ENCODE measurements around the gene CADM1. TPM values are rescaled to one million over a fixed set of nuclear protein-coding genes. Genes with fewer than 3 reads are reported as not detected.
A peak's percentile ranks its signal among the peaks of the same experiment; 100 is the strongest.

CADM1 gene
- total RNA-seq, 1 experiment from 2014 or later = 30.8 TPM

DNA sequence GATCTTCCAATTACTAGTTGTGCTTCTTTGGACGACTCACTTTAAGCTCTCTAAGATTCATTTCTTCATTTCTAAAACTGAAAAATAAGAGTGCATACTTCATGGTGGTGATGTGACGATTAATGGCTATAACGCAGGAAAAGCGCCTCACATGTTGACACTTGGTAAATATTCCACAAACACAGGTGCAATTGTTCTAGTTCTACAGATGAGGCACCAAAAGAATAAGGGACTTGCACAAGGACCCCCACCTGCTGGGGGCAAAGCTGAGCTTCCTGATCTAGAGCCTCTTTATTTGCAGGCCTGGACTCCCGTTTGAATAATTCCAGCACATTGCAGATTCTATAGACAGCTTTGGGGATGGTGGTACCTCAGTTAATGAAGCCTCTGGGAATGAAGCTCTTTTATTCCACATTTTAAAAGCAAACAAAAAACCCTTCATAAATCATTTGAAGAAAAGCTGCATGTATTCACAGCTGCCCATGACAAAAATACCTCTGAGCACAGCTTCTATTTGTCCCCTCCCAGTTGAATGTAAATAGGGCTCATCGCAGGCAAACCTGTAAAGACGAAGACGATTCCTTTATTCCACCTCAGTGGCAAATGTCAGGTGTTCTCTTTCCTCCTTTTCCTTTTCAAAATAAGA, 14.9 kb upstream of the CADM1 start:
- DNase-seq (ENCODE audit: low read depth) = no peak

DNA sequence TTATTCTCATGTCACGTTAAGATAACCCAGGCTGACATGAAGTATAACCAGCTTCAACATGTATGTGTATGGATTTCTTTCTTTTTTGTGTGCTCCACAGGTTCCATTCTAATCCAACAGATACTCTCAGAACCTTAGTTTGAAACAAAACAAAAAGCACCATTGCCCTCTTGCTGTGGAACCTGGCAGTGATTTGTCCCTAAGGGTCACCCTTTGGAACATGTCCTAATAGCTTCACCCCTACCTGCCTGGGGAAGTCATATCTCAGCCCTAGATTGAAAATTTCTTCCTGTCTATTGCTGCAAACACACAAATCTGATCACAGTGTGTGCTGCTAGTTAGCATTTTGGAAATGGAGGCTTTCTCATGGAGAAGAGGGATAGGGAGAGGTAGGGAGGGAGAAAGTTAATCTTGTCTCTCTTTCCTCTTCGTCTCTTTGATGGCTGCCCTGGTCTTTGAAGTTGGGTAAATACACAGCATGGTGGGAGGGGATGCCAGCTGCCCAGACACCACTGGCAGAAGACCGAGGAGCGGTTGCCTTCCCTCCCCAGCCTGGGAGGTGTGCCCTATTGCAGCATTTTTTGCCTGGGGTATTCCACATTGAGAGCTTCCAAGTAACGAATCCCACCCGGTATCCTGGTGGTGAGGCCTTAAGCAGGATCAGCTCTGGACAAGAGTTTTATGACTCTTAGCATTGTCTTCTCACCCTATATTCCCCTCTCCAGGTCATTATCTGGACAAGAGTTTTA, 11.6 kb upstream of the CADM1 start:
- no peak for DNase-seq (ENCODE audit: low read depth)

DNA sequence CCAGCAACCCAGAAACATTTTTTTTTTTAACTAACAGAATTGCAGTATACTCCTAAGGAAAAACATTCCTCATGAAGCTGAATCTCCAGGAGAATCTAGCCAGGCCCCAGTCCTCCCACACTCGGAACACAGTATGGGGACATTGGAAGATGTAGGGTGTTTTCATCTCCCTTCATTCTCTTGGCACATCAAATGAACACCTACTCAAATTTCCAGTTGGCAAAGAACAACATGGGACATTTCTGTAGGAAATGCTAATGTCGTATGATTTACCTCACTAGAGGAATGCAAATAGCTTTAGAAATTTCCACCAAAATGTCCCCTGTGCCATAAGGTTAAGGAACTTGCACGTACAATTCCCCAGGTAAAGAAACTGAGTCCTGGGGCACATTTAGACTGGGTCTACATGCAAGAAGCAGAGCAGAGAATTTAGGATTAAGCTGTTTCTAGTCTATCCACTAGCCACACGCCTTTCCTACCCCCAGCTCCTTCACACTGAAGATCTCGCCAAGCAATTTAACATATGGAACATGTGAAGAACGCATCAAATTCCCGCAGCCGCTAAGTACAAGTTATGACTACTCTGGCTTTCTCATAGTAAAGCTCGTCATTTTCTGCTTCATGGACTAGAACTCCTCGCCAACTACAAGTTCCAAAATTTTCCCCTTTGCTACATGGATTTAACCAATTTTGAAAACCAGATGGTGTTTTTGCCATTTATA, 2.9 kb upstream of the CADM1 start:
- no peak for DNase-seq (ENCODE audit: low read depth)

DNA sequence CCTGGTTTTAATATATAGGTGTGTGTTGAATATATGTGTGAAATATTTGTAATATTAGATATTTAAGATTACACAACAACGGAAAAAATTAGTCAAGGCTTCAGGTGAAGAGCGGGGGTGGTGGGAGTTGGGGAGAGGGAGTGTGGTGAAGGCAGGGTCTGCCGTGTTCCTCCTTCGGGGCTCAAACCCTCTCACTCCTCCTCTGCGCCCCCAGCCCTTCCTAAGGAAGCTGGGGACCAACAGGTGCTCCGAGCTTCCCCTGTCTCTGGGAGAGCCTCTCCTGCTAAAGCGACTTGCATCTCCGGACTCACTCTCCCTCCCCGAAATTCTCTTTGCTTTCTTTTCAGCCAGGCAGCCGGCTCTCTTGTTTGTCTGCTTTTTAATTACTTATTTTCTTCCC, 960 bp upstream of the CADM1 start:
- DNase-seq (ENCODE audit: low read depth) = no peak

DNA sequence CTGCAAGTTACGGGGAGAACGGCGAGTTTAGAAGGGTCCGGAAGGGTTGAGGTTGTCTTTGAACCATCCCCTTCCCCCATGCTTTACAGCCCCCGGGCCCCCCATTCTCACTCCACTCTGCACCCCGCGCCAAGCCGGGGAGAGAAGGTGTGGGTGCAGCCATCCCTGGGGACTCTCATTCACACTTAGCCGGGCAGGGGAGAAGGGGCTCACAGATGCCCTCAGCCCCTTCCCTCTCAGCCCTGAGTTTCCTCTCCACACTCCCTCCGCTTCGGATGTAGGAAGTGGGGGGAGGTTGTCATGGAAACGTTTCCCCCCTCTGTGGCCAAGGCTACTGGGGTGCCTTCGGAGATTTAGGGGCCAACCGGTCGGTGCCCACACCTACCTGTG, 334 bp downstream of the CADM1 start:
- DNase-seq (ENCODE audit: low read depth) = no peak

DNA sequence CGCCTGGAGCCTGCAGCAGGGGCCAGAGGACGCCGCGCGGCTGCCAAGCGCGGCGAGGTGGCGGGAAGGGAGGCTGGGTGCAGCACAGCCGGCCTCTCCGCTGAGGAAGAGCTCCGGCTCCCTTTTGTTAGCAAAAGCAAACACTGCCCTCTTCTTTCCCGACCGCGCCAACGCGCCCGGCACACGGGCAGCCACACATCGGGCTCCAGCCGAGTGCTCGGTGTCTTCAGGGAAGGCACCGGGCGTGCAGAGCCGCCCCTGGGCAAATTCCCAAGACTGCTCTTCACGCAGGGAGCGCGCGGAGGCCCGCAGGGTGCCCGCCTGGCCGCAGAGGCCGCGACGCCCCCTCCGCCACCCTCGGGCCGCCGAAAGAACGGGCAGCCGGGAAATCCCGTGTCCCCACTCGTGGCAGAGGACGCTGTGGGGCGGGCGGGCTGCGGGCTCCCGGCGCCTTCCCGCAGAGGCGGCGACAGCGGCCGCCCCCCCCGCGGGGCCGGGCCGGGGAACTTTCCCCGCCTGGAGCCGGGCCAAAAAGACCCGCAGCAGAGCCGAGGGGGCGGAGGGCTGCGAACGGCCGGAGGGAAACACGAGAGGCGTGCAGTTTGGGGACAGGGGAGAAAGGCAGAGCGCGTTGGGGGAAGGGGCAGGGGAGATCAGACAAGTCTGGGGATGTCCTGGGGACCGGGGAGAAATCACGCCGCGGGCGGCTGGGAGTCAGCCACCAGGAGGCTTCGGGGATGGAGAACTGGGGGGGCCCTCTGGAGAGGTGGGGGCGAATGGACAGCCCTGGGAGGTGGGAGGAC, 931 bp downstream of the CADM1 start:
- DNase-seq (ENCODE audit: low read depth) = peak; percentile 77

DNA sequence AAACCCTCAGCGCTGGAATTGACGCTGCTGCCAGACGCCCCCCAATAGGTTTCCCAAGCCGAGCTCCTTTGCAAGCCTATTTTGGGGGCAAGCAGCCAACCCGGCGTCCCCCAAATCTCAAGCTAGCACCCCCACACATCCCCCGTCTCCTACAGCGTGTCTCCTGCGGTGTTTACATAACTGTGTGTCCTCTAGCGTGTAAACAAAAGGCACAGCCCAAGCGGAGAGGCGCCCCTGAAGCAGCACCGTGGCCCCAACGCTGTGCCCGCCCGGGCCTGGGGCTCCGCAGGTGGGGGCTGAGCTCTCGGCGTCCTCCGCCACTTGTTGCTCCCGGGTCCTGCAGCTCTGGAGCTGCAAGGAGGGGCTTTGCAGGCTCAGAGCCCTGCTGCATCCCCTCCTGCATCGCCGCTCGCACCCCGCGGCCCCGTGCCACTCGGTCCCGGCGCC, 1.6 kb downstream of the CADM1 start:
- no peak for DNase-seq (ENCODE audit: low read depth)

DNA sequence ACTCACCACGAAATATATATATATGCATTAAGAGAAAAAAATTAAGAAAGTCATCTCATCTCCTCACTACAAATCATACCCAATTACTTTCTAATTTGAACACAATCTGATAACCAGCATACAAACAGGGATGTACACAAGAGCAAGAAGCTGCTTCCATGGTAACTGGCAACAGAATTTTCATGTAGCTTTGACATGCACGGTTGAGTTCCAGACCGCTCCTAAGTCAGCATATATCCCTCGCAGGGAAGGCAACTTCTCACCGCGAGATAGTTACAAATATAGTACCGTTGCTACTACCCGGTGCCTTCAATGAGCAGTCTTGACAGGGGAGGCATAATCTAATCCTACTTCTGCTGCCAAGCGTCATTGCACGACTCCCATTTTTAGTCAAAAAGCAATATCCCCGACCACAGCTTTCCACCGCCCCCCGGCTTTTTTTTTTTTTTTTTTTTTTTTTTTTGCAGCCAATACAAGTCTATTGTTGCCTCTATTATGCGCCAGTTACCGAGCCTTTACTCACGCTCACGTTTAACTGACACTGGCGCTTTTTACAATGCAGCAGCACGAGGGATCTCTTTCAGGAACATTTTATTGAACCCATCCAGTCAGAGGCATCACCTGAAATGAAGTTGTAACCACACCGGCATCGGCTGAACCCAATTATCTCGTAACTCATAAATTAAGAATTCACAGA, 2.2 kb downstream of the CADM1 start:
- no peak for DNase-seq (ENCODE audit: low read depth)

DNA sequence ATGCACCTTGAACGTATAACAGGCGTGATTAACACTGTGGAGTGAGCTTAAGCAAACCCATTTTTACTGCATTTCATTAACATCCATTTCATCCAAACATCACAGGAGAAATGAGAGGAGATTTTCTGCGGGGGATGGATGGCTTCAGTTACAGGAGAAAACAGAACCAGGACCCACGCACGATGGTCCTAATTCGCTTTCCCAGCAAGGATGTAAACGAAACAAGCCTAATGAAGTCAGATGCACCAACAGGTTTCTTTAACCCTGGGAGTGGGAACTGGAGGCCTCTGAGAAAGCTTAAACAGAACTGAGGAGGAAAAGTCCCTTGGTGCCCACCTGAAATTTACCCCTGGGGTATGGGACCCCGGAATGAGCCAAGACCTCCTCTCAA, 2.7 kb downstream of the CADM1 start:
- no peak for DNase-seq (ENCODE audit: low read depth)

DNA sequence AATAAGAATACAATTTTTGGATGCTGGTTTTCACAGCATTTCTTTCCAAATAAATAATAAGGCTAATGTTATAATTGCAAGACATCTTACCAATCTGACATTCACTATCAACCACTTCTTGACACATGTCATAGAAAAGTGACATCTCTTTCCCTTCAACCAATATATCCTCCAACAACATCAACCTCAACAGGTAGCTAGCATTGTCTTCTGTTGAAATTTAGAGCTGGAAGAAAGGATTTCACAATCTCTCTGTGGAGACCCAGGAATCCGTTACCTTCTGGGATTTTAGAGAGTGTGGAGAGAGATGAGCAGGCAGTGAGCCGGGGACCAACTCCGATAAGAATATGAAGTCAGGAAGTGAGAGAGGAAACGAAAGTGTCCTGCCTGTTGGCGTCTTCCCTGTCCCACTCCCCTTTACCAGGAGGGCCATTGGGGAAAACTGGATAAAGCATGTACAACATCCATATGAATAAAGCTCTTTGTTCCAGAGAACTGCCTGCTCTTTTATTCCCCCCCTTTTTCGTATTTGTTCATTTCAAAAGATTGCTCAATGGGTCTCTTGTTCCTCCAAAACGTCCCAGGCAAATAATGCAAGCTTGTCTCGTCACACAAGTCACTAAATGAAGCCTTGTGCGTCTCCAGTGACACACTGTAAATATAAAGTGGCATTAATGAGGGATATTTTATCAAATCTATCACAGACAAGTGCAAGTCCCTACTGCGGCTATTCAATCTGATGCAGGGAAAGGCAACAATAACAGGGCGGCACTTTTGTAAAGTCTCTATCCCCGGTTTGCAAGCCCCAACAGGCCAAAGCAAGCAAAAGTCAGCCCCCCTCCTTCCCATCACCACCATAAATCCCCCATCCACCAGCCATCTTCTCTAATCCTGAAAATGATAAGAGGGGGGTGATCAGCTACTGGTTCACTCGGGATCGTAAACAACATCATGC, 3.4 kb downstream of the CADM1 start:
- DNase-seq (ENCODE audit: low read depth) = no peak

DNA sequence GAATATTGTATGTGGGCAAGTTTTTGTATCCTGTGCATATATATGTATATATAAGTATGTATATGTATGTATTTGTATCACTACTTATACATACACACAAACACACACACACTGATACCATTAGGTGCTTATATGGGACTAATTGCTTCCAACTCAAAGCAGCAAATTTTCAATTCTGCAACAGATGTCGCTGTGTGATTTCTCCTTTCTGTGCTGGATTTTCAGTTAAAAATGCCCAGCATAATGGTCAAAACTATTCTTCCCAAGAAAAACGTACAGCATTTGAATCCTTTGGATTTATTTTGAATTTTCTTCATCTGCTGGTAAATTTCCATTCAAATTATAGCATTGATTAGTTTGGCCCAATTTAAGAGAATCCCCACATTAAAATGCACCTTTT, 4.3 kb downstream of the CADM1 start:
- DNase-seq (ENCODE audit: low read depth) = no peak

DNA sequence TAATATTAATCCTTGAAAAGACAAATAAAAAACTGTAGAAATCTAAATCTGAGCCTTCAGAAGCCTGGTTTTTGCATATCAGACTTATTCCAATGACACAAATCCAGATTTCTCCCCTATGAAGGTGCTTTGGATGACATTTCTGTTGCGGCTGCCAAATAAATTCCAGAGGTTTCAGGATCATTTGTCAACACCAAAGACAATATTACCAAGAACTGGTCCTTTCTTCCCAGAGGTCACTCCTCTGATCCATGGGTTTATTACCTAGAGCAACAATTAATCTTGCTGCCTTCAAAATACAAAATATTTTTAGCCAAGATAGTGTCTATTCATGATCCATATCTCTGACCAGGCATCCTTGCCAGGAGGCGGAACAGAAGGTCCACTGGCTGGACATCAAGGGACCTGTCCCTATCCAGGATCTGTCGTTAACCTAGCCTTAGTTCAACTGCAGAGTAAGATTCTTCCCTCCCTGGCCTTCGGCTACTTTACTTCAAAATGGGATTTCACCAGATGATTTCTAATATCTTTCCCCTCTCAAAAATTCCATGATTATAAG, 4.9 kb downstream of the CADM1 start:
- DNase-seq (ENCODE audit: low read depth) = no peak

DNA sequence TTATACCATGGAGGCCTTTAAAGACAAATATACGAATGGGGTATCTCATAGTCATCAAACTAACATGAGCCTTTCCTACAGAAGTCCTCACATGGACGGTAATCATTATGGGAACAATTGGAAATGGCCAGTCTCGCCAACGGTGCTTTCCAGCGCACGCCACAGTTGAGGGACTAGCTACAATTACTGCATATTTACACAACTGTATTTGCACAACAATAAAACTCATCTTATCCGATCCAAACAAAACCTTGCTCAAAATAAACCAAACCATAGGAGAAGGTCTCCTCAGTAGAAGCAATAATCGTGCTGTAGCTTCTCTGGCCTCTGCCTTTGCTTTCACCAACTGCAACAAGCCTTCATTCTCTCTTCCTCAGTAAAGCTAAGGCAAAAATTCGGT, 5.9 kb downstream of the CADM1 start:
- DNase-seq (ENCODE audit: low read depth) = no peak

DNA sequence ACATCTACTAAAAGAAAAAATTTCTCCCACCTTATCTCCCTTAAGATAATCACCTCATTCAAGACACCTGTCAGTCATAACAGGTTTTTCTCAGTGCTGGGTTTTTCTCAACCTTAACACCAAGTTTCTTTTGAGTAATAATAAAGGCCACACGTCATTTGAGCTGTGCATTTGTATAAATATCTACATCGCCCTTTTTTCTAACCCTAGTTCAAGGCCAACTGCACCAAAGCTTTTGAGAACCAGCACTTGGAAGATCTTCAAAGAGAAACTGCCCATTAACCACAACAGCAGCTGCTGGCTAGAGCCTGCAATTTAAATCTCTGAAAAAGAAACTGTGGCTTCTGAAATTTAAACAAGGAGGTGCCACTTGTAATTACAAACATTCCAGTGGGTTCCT, 6.9 kb downstream of the CADM1 start:
- DNase-seq (ENCODE audit: low read depth) = no peak

DNA sequence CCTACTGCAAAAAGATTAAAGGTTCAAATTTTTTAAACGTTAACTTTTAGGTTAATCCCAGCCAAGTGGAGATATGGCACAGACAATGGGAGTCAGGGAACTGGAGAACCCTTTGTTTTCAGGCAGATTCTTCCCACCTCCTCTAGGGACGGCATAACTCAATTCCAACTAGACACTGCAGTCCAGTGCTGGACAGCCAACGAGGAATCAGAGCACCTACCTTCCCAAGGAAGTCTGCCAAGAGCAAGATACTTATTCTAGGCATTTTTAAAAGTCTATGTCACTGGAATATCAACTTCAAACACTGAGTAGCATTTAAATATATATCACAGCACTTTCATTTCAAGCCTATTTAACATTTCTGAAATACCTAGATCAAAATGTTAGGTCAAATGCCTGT, 7.3 kb downstream of the CADM1 start:
- no peak for DNase-seq (ENCODE audit: low read depth)

DNA sequence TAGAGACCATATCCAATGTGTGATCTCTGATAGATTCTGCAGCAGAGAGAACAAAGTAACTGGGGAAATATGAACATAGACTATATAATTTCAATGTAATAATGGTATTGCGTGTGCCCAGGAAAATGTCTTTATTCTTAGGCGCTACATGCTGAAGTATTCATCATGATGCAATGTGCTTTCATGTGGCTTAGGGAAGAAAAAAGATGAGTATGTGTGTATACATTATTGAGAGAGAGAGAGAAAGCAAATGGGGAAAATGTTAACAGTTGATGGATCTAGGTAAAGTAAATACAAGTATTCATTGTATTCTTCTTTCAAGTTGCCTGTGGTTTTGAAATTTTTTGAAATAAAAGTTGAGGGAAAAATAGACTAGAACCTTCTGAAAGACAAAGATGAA, 10.3 kb downstream of the CADM1 start:
- no peak for DNase-seq (ENCODE audit: low read depth)

DNA sequence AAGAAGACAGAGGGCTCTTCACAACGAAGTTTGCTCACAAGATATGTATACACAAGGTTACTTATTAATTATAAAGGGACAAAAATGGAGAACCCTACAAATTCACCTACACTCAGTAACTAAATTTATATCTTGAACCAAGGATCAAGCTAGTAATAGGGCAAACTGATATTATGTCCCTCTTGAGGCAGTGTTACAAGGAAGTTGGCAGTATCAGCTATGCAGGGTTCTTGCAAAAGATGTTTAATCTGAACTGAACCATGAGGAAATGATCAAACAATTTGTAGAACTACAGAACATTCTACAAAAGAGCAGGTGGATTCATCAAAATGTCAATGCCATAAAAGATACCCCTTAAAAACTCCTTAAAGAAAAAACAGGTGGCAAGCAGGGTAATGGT, 10.7 kb downstream of the CADM1 start:
- no peak for DNase-seq (ENCODE audit: low read depth)

DNA sequence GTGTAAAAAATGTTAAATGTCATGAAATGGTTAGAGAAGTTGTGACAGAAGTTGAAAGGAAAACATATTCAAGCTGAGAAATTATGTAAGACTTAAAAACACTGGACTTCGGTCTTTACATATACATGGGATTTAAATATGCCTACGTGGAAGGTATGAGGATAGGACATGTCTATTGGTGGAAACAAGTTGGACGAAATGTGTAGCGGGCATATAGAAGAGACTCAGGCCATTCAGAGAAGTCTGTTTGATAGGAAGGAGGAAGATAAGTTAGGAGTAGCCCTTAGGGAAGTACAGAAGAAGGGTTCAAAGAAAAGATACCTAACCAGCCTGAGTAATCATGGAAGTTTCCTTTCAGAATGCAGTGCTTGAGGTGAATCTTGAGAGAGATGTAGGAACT, 14.7 kb downstream of the CADM1 start:
- no peak for DNase-seq (ENCODE audit: low read depth)

DNA sequence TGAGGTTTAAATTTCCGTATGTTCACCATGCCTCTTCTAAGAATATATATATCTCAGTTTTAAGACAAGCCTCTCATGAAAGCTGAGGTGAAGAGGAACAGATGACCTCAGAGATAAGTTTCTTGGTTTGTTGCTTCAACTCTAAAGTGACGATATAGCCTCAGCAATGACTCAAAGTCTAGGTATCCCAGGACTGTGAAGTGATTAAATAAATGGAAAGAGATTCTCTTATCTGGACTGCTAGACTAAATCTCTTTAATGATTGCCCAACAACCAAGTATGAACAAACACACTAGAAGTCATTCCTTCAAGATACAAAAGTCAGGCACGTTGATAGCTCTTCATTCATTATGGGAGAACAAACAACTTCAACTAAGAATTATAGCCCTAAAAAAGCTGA, 15.3 kb downstream of the CADM1 start:
- DNase-seq (ENCODE audit: low read depth) = peak; percentile 70

DNA sequence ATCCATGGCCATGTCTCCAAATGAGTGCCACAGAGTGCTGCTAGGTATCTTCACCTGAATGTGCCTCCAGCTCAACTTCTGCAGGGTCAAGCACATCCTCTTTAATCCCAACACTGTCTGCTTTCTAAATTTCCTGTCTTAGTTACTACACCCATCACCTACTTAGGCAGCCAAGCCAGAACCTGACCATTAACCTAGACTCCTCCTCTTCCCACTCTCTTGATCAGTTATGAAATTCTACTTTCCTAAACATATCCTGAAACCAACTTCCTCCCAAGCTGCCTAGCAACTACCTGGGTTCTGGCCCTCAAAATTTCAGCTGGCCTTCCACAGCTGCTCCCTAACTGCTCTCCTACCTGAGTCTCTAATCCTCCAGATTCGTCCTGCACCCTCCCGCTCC, 22.7 kb downstream of the CADM1 start:
- no peak for DNase-seq (ENCODE audit: low read depth)
